GM21723 (cell line): Measurements from ENCODE around the gene THRB.

Experiments used
- ATAC-seq: cut with Tn5 transposase; IDR thresholded peaks from one replicate; pipeline ENCODE4 v1.9.1; 2021; ENCODE audit warnings: mild to moderate bottlenecking, moderate library complexity; ENCODE audit not compliant: unreplicated experiment

THRB gene

DNA sequence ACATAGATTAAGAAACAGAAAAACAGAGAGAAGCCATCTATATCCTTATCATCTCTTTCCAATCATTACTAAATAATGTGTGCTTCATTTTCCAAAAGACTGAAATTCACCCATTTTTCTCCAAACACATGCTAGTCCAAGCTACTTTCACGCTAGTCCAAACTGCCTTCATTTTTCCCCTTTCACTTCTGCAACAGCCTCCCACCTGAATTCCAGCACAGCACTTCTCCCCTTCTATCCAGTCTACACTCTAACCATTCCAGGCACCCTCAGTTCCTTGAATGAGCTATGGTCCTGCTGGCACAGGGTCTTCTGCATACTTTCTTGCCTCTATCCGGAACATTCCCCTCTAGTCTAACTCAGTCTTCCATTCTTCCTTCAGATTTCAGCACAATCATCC, 112.0 kb downstream of the THRB start:
- ATAC-seq: no peak

DNA sequence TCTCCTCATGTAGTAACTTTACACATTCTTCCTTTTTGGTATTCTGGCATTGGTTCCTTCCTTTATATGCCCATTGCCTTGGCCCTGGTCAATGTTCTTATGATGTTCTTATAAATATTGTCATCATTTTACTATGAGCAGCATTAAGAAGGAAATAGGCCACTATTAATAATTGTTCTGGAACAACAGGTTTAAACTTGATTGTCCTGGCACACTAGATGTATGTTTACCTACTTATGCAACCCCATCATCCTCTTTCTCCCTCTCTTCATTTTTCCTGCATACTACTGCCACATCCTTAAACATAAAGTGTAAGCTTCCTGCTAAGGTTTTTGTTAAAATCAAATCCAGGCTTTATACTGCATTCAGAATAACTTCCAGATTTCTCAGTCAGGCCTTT, 114.7 kb downstream of the THRB start:
- ATAC-seq: no peak

DNA sequence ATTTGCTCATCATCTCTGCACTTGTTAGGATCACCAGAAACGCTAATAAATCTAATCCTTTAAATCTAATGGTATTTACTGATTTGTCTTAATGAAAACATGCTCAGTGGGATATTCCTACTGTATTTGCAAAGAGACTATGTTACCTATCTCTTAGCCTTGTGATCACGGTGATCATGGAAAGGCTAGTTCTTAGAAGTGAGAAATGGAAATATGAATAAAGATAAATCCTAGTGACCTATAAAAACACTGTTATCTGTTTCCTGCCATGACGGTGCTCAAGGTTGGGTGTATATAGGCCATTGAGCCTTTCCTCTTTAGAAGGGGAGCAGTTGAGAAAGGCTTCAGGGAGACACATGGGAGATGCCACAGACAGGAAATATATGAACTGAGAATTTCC, 116.3 kb downstream of the THRB start:
- ATAC-seq: no peak

DNA sequence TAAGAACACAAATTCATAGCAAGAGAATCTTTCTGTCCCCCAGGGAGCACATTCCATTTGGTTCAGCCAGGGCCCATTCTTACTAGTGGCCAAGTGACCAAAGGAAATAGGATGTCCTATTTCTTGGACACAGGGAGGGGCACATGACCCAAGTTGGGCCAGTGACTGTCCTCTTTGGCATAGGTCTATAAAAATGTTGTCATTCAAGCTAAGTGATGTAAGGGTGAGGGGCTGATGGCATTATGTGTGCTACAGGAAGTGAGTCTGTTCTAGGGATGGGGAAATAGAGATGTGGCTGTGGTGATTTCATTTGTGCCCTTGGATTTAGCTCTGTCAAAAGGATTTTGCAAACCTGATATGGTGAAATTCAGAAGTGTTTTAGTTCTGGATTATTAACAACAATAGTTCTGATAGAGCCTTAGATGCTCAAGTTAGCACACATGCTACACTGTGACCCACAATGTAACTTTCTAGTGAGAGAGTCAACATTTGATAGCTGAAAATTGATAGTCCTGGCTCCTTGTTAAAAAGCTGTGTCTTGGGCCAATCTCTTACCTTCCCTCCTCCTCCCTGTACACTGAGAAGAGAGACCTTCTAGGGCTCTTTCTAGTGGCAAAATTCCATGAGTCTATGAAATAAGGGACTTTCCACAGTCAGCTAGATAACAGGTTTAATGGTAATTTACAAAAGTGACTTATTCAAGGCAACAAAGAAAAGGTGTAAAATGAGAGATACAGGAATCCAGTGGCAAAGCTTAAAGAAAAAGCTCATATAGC, 117.2 kb downstream of the THRB start:
- no peak for ATAC-seq

DNA sequence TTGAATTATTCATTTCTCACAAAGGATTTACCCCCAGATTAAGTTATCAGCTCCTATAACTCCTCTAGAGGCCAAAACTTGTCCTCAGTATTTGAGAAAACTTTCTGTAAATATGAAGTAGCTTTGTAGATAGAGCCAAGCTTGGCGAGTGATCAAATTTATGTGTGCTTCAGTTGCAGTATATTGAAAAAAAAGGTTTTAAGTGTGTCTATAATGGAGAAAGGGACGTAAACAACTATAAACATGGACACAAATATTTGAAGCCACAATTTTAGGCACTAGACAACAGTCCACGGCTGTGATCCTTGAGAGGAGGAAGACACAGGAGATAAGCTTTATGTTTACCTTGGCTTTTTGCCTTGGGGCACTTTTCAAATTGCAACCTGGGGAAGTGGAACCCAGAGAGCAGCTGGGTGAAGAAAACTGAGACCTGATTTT, 118.7 kb downstream of the THRB start:
- no peak for ATAC-seq

DNA sequence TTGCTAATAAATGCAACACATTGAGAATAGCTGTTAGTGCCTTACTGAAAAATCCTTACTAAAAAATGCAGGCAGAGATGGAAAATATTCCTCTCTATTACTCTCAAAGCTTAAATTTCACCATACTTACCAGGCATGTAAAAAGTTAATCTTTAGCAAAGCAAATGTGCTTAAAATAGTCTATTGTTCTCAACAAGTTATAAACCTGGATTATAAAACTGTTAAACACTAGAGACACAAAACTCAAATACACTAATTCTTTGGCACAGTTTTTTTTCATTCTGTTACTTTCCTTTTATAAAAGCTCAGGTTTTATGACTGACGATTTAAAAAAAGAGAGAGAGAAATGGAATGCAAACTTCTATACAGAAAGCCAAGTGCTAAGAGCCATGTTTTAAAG, 119.8 kb downstream of the THRB start:
- ATAC-seq: no peak

DNA sequence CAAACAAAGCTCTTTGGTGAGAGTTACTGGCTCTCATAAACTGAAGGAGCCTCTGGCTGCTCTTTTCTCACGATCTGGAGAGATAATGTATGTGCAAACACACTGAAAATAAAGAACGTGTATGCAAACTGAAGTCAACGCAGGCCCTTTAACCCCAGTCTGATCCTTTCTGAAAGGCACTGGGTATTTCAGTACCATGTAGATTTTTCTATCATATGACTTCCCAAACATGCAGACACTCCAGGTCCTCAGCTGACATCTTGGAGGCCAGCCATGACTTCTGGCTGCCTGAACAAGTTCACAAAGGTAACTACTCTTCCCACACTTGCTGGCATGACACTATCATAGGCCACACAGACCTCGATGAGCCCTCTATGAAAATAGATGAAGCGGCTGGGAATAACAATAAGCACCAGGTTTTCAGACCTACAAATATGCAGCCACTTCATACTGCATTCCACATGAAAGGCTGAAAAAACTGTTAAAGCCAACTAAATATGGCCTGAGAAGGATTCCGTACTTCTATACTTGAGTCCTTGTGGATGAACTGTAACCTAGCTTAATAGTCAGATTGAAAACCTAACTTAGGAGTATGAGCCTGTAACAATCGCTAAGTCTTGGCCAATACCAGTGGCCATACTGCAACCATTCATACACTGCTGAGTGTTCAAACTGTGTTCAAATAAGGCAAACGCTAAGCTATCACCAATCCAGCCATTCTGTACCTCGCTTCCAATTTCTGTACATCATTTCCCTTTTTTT, 121.3 kb downstream of the THRB start:
- ATAC-seq: no peak

DNA sequence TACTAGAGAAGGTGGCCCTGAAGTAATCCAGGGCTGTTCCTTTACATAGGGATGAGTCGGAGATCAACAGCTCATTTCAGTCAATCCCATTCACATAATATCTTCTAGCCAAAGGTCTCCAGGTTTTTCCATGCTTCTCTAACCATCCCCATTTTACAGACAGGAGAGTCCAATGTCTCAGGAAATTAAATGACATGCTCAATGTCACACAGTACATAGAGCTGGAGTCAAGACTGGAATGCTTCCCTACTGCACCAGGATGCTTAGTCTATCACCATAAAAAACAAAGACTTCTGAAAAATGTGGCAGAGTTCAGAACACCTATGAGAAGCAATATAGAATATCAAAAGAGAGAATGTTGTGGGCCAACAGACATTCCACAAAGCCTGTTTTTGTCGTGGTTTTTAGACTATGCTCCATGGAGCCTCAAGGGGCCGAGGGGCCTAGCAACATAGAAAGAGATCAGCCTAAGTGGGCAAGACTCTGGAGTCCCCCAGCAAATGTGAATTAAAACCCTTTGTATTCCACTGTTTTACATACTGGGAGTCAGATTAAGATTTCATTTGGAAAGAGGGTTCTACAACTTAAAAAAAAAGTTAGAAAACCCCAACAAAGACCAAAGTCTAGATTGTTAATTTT, 122.0 kb downstream of the THRB start:
- ATAC-seq: no peak

DNA sequence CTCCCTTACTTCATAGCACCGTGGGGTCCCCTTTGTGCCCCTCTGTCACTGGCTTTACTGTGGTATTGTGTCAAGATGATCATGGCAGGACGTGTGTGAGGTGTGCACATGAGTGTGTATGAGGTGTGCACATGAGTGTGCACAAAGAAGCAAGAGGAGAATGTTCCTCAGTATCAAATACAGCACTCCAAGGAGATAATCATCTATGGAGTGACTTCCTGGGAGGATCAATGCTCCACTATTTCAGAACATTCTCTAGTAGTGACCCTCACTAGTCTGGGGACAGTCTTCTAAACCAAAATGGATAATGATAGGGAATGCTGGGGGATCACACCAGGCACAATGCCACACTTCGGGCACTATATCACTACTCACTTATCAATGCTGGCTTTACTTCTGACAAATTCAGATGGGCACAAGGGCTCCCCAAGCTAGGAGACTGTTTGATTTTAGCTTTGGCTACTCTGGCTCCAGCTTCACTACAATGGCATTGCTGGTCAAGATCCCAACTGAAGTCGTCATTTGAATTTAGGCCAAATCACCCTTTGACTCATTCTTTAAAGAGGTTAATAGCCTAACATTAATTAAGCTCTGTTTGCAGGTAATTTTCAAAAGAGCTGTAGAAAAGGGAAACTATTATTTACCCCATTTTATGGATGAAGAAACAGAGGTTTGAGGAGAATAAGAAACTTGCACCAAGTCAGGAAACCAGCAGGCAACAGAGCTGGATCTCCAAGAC, 124.1 kb downstream of the THRB start:
- ATAC-seq: no peak

DNA sequence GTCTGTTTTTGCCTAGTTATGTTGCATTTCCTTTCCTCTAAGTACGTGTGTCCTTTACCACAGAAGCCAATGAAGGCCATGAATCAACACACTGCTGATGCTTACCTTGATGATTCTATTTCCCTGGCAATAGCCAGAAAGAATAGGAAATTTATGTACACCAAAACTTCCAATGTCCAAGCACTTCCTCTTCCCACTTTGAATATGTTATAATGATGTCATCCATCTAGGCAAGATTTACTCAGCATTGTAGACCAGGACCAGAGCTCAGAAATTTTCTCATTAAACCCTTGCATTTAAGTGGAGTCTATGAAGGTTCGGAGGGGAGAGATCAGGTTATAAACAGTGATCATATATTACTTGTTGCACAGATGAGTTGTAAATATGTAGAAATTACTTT, 126.0 kb downstream of the THRB start:
- ATAC-seq: no peak

DNA sequence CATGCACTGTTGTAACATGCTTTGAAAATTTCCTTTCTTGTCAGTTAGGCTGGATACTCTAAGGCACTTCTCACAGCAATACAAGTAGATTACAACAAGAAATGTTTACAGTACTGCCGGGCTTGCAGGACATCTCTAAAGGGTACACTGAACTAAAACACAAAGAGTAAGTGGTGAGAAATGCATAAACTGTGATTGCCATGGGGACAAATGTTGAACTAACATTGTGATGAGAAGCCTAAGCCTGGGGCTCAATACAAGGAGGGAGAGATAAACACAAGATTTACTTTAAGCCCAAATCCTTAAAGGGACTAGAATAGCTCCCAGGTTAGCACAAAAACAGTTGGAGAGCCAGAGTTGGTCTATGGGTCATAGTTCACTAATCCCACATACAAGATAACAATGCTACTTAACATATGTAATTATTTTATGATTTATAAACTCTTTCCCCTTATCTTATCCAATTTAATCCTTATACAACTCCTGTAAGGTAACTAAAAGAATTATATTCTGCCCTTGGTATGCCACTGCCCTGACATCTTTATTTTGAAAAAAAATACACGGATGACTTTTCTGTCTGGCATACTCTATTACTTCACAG, 126.9 kb downstream of the THRB start:
- no peak for ATAC-seq

DNA sequence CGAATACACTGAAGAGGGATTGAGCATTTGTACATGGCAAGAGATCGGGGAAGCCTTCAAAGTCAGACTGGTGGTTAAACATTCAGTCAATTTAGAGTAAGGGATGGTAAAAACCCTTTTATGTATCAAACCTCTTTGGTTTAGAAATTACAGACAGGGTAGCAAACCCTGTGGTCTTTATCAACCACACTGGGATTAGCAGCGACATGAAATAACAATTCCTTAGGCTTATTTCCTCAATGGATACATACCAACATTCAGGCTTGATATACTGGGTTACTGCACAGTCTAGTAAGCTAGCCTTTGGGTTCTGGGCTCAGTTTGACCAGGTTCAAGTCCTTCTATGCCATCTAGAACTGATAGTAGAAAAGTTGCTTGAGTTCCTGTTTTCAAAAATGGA, 127.4 kb downstream of the THRB start:
- no peak for ATAC-seq

DNA sequence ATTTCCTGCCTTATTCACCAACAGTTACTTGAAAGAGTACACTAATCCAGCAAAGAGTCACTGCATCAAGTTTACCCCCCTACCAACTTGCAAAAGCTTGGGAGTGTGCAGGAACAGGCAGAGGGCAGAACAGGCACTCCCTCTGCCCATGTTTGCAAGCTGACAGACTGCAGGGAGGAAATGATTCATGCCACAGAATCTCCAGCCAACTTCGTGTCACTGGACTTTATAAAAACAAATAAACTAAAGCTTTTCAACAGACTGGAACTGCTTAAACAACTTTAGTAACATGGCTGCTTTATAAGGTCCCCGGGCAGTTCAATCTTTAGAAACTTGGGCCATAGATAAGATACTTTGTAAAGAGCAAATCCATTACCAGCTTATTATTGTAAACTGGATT, 129.5 kb downstream of the THRB start:
- no peak for ATAC-seq

DNA sequence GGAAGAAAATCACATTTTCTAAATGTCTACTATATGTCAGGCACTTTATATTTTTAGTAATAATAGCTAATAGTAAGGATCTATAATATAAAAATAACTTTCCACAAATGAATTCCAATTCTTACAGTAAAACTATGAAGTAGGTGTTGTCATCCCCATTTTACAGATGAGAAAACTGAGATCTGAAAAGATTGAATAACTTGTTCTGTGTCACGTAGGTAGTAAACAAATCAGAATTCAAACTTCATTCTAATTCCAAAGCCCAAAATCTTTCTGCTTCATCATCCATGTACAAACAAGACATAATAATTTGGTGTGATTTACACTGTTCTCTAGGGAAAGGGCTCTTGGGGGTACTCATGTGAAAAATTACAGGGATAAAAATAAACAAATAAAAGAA, 130.3 kb downstream of the THRB start:
- ATAC-seq: no peak

DNA sequence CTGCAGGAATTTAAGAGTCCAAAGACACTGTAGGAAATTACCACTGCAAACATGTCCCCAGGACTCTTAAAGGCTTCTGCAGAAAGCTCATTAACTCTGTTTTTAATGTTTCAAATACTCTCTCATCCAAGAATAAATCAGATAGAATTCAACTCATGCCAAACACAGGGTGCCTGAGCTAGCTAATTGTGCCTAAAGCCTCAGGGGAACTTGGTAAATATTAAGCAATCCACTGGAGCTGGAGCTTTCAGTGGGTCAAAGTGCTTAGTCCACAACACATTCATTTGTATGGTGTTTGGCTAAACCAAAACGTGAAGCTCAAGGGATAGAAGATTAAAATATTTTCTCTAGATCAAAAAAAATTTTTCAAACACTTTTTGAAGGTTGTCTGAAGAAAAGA, 131.4 kb downstream of the THRB start:
- ATAC-seq: no peak

DNA sequence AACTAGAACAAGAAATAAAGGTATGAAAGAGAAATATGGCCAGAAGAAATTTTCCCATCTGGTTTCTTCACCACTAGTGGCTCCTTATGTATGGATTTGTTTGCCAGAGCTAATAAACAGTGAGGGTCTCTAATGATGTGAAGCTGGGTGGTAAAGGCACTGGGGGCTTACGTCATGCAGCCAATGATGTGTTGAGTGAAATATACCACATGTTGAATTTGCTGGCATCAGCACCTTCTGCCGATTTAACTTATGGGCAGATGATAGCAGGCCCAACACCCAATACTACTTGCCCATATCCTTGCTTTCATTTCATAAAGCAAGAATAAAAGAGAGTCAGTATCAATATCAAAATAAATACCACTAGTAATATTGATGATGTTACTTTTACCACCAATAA, 133.0 kb downstream of the THRB start:
- ATAC-seq: no peak

DNA sequence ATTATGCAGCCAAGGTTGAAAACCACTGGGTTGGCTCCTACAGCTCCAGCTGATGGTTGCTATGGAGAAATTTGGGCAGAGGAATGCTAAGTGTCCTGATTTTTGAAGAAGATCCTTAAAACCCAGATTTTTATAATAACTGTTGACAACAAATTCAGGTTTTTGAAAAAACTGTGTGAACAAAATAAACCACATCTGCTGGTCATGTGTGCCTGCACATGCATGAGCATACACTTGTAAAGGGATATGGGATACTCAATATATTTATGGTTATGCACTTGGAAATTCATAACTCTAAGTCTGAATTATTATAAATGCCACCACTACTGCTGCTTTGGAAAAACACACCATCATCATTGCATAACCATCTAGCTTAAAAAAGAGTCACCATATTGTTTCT, 133.7 kb downstream of the THRB start:
- no peak for ATAC-seq

DNA sequence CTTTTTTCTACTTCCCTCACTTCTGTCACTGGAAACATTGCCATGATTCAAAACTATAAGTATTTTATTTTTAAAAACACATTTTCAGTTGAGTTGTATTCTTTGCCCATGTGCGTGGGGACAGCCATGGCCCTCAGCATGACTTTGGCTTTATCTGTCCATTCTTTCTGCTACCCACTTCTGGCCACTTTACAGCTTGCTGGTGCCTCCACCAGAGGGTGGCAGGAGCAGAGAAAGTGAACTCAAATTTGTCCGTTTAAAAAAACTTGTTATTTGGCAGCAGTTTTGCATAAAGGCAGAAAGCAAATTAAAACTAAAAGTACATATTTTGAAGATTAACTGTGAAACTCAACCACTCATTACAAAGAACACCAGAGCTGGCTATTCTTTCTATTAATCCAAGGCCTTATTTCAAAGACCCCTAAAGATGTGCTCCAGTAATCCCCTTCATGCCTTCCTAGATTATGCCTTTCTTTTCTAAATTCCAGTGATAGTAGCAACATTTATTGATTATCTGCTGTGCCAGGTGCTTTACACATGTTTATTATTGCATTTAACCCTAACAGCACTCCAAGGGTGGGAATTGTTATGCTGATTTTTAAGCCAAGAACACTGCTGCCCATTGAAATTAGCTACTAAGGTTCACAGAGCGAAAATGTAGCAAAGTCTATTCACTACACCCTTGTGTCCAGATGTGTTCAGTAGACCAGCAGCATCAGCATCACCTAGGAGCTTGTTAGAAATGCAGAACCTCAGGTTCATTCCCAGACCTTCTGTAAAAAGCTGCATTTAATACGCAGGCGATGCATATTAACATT, 134.8 kb downstream of the THRB start:
- no peak for ATAC-seq

DNA sequence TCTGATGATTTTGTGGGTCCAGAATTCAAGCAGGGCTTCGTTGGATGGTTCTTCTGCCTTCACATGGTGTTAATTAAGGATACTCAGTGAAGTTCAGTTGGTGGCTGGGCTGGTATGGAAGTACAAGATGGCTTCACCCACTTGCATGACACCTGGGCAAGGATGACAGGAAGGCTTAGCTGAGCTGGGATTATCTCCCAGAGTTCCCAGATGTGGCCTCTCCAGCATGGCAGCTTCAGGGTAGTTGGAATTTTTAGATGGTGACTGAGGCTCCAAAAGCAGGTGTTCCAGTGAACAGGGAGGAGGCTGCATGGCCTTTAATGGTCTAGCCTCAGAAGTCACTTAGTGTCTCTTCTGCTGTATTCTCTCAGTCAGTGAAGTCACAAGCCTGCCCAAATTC, 135.5 kb downstream of the THRB start:
- ATAC-seq: no peak

DNA sequence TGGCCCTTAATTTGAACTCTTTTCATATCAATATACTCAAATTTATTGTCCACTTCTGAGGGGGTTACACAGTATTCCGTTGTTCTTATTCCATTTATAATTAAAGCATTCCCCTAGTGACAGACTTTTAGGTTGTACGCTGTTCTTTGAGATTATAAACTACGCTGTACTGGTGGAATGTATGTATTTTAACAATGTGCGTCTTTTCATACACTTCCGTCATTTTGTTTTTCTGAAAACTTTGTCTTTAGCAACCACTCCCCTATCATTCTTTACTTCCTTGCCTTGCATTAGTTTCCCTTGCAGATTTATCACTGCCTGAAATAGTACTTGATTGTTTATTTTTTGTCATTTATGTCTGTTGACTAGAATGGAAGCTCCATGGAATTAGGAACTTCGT, 137.0 kb downstream of the THRB start:
- ATAC-seq: no peak
